ENCODE data around the gene TOR4A. TPM values are rescaled to one million over a fixed set of nuclear protein-coding genes. Genes with fewer than 3 reads are reported as not detected.
A peak's percentile ranks its signal among the peaks of the same experiment; 100 is the strongest.

The TOR4A gene
- polyA plus RNA-seq, 2 donors: 1.5 to 4.3 TPM

DNA sequence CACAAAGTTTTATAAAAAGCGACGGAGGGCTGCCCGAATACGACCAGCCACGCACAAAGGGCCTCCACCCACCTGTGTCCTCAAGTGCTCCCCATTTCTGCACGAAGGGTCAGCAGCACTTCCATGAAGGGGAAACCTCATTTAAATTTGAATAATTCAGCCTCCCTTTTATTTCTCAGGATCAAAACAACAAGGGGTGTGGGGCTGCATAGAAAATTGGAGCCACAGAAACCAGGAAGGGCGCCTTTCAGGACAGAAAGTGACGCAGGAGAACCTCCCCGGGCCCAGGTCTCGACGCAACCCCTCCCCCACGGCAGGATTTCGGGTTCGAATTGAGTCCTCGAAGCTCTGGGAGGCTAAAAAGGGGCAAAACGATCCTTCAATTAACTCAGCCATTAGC lies 22.4 kb downstream of the TOR4A start:
- 26 to 34% methylated on average over 16 of the region's 16 CpGs for WGBS, 2 donors
- Histone ChIP-seq H3K27me3 (ENCODE audit: control insufficient read depth in 1 of 2, insufficient read depth in 2 of 2, low read length in 2 of 2) (no peaks in the 10 kb centered on the region), H3K9me3 (ENCODE audit: control insufficient read depth in 2 of 2, insufficient read depth in 1 of 2, low read depth in 1 of 2, low read length in 1 of 2) (no peaks in the 10 kb centered on the region), H3K4me3 (ENCODE audit: low read depth in 1 of 2, low read length in 2 of 2) (peak overlapping the region in 1 of 2 donors; percentile 76), H3K4me1 (ENCODE audit: control insufficient read depth in 2 of 2, insufficient read depth in 2 of 2, low read length in 1 of 2) (peaks cover 3 to 20% of the 10 kb centered on the region in 2 donors), H3K27ac (ENCODE audit: low read depth in 2 of 2, low read length in 1 of 2) (no peak overlapping the region), H3K36me3 (ENCODE audit: control insufficient read depth in 2 of 2, insufficient read depth in 2 of 2, low read length in 1 of 2) (peaks cover 0 to 2% of the 10 kb centered on the region in 2 donors)

DNA sequence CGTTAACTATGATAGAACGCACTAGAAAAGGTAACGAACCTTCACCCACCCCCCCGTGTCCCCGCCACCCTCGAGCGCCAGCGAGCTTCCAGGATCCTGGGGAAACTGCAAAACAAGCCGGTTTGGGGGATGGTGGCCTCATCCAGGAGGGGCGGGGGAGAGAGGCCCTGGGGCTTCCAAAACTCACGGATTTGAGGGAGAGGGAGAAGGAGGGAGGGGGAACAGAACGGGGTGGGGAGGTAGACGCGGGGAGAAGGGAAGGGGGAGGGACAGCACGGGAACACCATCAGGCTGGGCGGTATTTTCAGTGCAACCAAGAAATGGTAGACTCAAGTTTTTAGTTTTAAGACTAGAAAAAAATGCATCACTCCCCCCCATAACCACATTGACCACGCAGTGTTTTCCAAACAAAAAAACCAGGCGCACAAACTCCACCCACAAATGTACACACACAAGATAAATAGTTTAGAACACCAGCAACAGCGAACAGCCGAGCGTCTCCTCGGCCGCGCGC lies 23.1 kb downstream of the TOR4A start:
- Histone ChIP-seq H3K4me1 (ENCODE audit: control insufficient read depth in 2 of 2, insufficient read depth in 2 of 2, low read length in 1 of 2) (peaks cover 4 to 23% of the 10 kb centered on the region in 2 donors), H3K27me3 (ENCODE audit: control insufficient read depth in 1 of 2, insufficient read depth in 2 of 2, low read length in 2 of 2) (no peaks in the 10 kb centered on the region)
- 3 to 4% methylated on average over 24 to 25 of the region's 25 CpGs for WGBS, 2 donors

DNA sequence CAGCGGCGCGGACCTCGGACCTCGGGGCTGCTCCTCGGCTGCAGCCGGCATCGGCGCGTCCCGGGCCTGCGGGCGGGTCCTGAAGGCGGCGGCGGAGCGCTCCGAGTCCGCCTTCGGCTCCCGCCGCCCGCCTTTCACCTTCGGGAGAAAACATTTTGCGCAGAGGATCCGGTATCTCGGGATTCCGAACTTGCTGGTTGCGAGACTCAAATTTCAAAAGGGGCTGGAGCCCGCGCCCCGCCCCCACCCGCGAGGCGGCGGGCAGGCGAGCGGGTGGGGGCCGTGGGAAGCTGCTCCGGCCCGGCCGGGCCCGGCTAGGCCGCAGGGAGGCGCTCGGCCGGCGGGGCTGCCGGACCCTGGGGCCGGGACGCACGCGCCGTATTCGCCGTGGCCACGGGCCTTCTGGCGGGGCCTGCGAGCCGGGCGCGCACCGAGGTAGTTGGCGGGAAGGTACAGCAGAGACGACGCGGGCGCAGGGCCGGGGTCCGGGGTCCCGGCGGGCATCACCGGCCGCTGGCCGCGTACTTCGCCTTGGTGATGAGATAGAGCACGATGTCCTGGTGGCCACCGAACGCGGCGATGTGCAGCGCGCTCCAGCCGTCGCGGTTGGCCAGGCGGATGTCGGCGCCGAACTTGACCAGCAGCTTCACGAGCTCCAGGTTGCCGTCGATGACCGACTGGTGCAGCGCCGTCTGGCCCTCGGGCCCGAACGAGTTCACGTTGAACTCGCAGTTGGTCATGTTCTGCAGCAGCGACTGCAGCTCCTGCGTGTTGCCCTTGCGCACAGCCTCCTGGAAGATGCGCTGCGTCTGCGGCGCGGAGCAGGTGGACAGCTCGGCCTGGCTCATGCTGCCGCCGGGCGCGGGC lies 23.8 kb downstream of the TOR4A start:
- WGBS, 2 donors: 1% methylated on average over 112 to 115 of the region's 115 CpGs

More for the DNA sequence above, 23.1 kb downstream of the TOR4A start:
- Histone ChIP-seq H3K9me3 (ENCODE audit: control insufficient read depth in 2 of 2, insufficient read depth in 1 of 2, low read depth in 1 of 2, low read length in 1 of 2) (no peaks in the 10 kb centered on the region), H3K36me3 (ENCODE audit: control insufficient read depth in 2 of 2, insufficient read depth in 2 of 2, low read length in 1 of 2) (peaks cover 0 to 2% of the 10 kb centered on the region in 2 donors), H3K4me3 (ENCODE audit: low read depth in 1 of 2, low read length in 2 of 2) (peak overlapping the region; percentile 64 to 76), H3K27ac (ENCODE audit: low read depth in 2 of 2, low read length in 1 of 2) (peak overlapping the region in 1 of 2 donors; percentile 34)

DNA sequence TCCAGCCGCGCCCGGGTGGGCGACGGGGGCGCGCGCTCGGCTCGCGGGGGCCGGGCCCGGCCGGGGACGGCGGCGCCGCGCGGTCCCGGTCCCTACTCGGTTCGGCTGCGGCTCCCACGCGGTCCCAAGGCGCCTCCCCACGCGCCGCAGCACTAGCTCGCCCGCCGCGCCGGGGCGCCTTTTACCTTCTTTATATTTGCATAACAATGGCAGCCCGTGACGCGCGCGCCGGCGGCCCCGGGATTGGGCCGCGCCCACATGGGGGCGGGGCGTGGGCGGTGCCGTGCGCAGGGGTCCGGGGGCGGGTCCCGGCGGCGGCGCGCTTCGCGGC lies 24.6 kb downstream of the TOR4A start, which contains the start of gene NRARP:
NRARP (minus strand) TSS at position 154 of the 331 bp plus-strand sequence. CDS start 343 bp downstream, outside the sequence.
- Histone ChIP-seq H3K36me3 (ENCODE audit: control insufficient read depth in 2 of 2, insufficient read depth in 2 of 2, low read length in 1 of 2) (peaks cover 0 to 2% of the 10 kb centered on the region in 2 donors), H3K27me3 (ENCODE audit: control insufficient read depth in 1 of 2, insufficient read depth in 2 of 2, low read length in 2 of 2) (no peaks in the 10 kb centered on the region), H3K27ac (ENCODE audit: low read depth in 2 of 2, low read length in 1 of 2) (peak within 1 kb of the TSS; percentile 85 to 91), H3K4me3 (ENCODE audit: low read depth in 1 of 2, low read length in 2 of 2) (peak within 1 kb of the TSS; percentile 64 to 76), H3K9me3 (ENCODE audit: control insufficient read depth in 2 of 2, insufficient read depth in 1 of 2, low read depth in 1 of 2, low read length in 1 of 2) (no peaks in the 10 kb centered on the region), H3K4me1 (ENCODE audit: control insufficient read depth in 2 of 2, insufficient read depth in 2 of 2, low read length in 1 of 2) (peaks cover 10 to 37% of the 10 kb centered on the region in 2 donors)
- 0 to 1% methylated on average over 14 to 60 of the region's 60 CpGs for WGBS, 2 donors

More for the DNA sequence above, 23.8 kb downstream of the TOR4A start:
- Histone ChIP-seq H3K4me3 (ENCODE audit: low read depth in 1 of 2, low read length in 2 of 2) (peak overlapping the region; percentile 64 to 76), H3K9me3 (ENCODE audit: control insufficient read depth in 2 of 2, insufficient read depth in 1 of 2, low read depth in 1 of 2, low read length in 1 of 2) (no peaks in the 10 kb centered on the region), H3K27me3 (ENCODE audit: control insufficient read depth in 1 of 2, insufficient read depth in 2 of 2, low read length in 2 of 2) (no peaks in the 10 kb centered on the region), H3K4me1 (ENCODE audit: control insufficient read depth in 2 of 2, insufficient read depth in 2 of 2, low read length in 1 of 2) (peaks cover 6 to 29% of the 10 kb centered on the region in 2 donors), H3K27ac (ENCODE audit: low read depth in 2 of 2, low read length in 1 of 2) (peak overlapping the region; percentile 34 to 56), H3K36me3 (ENCODE audit: control insufficient read depth in 2 of 2, insufficient read depth in 2 of 2, low read length in 1 of 2) (peaks cover 0 to 2% of the 10 kb centered on the region in 2 donors)

DNA sequence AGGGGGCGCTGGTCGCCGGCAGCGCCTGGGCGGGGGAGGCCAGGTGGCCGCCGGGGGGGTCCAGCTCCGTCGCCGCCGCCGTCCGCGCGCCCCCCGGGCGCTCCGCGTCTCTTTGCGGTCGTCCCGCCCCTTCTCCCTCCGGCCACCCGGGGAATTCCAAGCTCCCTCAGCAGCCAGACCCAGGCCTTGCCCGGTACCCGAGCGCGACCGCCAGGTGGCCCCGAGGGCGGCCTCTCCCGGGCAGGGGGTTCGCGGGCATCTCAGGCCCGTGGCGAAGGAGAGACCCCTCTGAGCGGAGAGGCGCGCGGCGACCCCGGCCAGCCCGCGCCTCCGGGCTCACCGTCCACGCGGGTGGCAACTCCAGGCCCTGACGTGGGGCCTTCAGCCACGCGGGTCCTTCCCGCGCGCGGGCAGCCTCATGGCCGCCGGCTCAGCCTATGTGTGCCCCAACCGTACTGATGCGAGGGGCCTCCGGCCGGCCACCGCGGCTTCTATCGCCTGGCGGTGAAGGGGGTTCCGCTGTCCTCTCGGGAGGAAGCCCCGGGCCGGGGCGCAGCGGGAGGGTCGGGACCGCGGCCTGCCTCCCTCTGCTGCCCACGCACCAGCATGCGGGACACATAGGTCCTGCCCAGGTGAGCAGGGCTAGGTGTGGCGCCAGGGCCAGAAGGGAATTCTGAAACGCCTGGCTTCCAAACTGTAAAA lies 25.1 kb downstream of the TOR4A start:
- H3K27me3 ChIP-seq (ENCODE audit: control insufficient read depth in 1 of 2, insufficient read depth in 2 of 2, low read length in 2 of 2): no peaks in the 10 kb centered on the region
- WGBS, 2 donors: 5 to 9% methylated on average over 39 to 78 of the region's 78 CpGs
- H3K4me3 ChIP-seq (ENCODE audit: low read depth in 1 of 2, low read length in 2 of 2): peak overlapping the region; percentile 52 to 76
- peak overlapping the region; percentile 85 to 91 for H3K27ac ChIP-seq (ENCODE audit: low read depth in 2 of 2, low read length in 1 of 2)
- H3K4me1 ChIP-seq (ENCODE audit: control insufficient read depth in 2 of 2, insufficient read depth in 2 of 2, low read length in 1 of 2): peaks cover 10 to 42% of the 10 kb centered on the region in 2 donors
- H3K9me3 ChIP-seq (ENCODE audit: control insufficient read depth in 2 of 2, insufficient read depth in 1 of 2, low read depth in 1 of 2, low read length in 1 of 2): no peaks in the 10 kb centered on the region
- peaks cover 0 to 2% of the 10 kb centered on the region in 2 donors for H3K36me3 ChIP-seq (ENCODE audit: control insufficient read depth in 2 of 2, insufficient read depth in 2 of 2, low read length in 1 of 2)

DNA sequence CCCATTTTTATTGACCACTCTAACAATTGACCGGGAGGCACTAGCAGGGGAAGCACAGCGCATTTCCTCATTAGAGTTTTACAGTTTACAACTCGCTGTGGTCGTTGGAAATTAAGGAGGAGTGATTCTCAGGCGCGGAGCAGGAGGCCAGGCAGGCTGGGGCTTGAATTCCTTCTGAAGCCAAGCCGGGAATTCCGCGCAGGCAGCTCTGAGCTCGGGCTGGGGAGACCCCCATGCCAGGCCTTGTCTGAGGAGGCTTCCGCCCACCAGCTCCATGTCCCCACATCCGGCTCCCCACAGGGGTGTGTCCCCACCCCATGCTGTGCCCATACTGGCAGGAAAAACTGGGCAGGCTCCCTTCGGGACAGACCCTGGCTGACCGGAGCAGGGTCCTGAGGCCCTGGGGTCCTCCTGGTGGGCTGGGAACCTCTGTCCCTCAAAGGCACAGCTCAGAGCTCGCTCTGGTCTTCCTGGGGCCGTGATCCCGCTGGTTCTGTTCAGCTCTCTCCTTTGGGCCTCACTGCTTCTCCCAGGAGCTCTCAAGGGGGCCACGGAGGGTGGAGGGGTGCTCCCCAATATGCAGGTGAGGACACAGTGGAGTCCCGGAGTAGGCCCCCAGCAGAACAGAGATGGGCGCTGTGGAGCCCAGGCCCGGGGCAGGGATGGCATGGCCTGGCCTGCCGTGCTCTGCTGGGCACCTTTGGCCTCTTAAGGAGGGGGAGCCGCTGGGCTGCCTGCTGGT lies 25.8 kb downstream of the TOR4A start:
- Histone ChIP-seq H3K36me3 (ENCODE audit: control insufficient read depth in 2 of 2, insufficient read depth in 2 of 2, low read length in 1 of 2) (peaks cover 0 to 2% of the 10 kb centered on the region in 2 donors), H3K4me3 (ENCODE audit: low read depth in 1 of 2, low read length in 2 of 2) (peak overlapping the region; percentile 52 to 76), H3K4me1 (ENCODE audit: control insufficient read depth in 2 of 2, insufficient read depth in 2 of 2, low read length in 1 of 2) (peaks cover 10 to 45% of the 10 kb centered on the region in 2 donors), H3K9me3 (ENCODE audit: control insufficient read depth in 2 of 2, insufficient read depth in 1 of 2, low read depth in 1 of 2, low read length in 1 of 2) (no peaks in the 10 kb centered on the region), H3K27me3 (ENCODE audit: control insufficient read depth in 1 of 2, insufficient read depth in 2 of 2, low read length in 2 of 2) (no peaks in the 10 kb centered on the region), H3K27ac (ENCODE audit: low read depth in 2 of 2, low read length in 1 of 2) (peak overlapping the region; percentile 85 to 91)
- WGBS, 2 donors: 47 to 63% methylated on average over 23 of the region's 23 CpGs

DNA sequence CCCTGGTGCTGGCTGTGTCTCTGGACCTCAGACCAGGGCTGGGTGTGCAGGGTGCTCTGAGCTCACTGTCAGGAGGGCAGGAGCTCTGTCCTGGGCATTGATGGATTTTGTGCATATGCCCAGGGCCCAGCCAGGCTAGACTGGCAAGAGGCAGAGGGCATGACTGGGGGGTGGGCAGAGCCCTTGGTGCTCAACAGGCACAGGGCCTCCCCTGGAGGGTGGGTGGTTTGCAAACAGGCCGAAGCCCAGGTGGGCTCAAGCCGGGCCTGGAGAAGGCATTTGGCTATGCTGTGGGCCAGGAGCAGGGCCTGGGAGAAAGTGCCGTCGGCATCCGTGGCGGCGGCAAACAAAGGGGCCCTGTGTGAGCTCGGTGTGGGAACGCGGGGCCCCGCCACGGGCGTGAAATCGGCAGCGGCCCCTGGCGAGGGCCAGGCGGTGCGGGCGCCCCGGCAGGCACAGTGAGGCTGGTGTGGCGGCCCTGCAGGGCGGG lies 26.4 kb downstream of the TOR4A start:
- H3K27me3 ChIP-seq (ENCODE audit: control insufficient read depth in 1 of 2, insufficient read depth in 2 of 2, low read length in 2 of 2): no peaks in the 10 kb centered on the region
- H3K9me3 ChIP-seq (ENCODE audit: control insufficient read depth in 2 of 2, insufficient read depth in 1 of 2, low read depth in 1 of 2, low read length in 1 of 2): no peaks in the 10 kb centered on the region
- H3K36me3 ChIP-seq (ENCODE audit: control insufficient read depth in 2 of 2, insufficient read depth in 2 of 2, low read length in 1 of 2): peaks cover 0 to 2% of the 10 kb centered on the region in 2 donors
- WGBS, 2 donors: 53 to 67% methylated on average over 16 to 22 of the region's 22 CpGs
- H3K27ac ChIP-seq (ENCODE audit: low read depth in 2 of 2, low read length in 1 of 2): peak overlapping the region; percentile 86 to 91
- H3K4me1 ChIP-seq (ENCODE audit: control insufficient read depth in 2 of 2, insufficient read depth in 2 of 2, low read length in 1 of 2): peaks cover 10 to 46% of the 10 kb centered on the region in 2 donors
- no peak overlapping the region for H3K4me3 ChIP-seq (ENCODE audit: low read depth in 1 of 2, low read length in 2 of 2)

DNA sequence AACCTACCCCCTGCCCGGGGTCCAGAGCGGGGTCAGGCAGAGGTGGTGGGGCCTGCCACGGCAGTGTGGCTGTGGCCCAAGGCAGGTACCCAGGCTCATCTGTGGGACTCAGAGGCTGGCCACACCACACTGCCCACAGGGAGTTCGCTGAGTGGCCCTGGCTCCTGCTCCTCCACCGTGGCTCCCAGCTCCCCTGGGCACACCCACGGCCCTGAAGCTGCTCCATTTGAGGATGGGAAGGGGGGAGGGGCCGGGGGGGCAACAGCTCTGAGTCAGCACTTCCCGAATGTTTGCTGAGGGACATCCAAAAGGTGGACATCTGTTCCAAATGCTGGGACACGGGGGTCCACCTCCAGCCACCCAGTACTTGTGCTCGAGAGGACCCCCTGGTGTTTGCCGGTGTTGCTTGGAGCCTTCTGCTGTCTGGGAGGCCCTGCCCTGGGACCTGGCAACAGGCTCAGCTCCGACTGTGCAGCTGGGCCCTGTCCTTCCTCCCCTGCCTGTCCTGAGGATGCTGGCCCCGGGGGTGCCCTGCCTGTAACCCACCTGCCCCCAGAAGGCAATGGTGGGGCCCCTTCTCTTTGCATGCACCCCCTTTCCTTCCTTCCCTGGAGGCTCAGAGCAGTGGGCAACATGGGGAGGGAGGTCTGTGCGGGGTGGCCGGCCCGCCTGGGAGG lies 27.0 kb downstream of the TOR4A start:
- 31 to 37% methylated on average over 14 to 16 of the region's 16 CpGs for WGBS, 2 donors
- no peaks in the 10 kb centered on the region for H3K9me3 ChIP-seq (ENCODE audit: control insufficient read depth in 2 of 2, insufficient read depth in 1 of 2, low read depth in 1 of 2, low read length in 1 of 2)
- peaks cover 10 to 46% of the 10 kb centered on the region in 2 donors for H3K4me1 ChIP-seq (ENCODE audit: control insufficient read depth in 2 of 2, insufficient read depth in 2 of 2, low read length in 1 of 2)
- H3K36me3 ChIP-seq (ENCODE audit: control insufficient read depth in 2 of 2, insufficient read depth in 2 of 2, low read length in 1 of 2): no peaks in the 10 kb centered on the region
- no peaks in the 10 kb centered on the region for H3K27me3 ChIP-seq (ENCODE audit: control insufficient read depth in 1 of 2, insufficient read depth in 2 of 2, low read length in 2 of 2)
- peak overlapping the region; percentile 86 to 91 for H3K27ac ChIP-seq (ENCODE audit: low read depth in 2 of 2, low read length in 1 of 2)
- H3K4me3 ChIP-seq (ENCODE audit: low read depth in 1 of 2, low read length in 2 of 2): no peak overlapping the region

Measured in esophagus (tissue), 2 donors.